SK-N-SH treated with all-trans-retinoic acid at 6 μM for 48 hours (cell line): ENCODE measurements around the gene GPR62.
A peak's percentile ranks its signal among the peaks of the same experiment; 100 is the strongest.

Experiments used
- ATAC-seq: fragments of 200-7000 bp; cut with Tn5 transposase; 3 replicates; pipeline ENCODE4 v1.9.1; 2020; ENCODE audit warnings: mild to moderate bottlenecking, moderate library complexity
- ARNTL ChIP-seq: fragments of 450-650 bp; formaldehyde crosslinking; IDR thresholded peaks from 2 replicates; pipeline ENCODE4 v1.5.0; 2020; ENCODE audit warnings: low read depth, mild to moderate bottlenecking, moderate library complexity, borderline replicate concordance
- BACH2 ChIP-seq: fragments of 250-450 bp; sonication (Bioruptor Pico); IDR thresholded peaks from 2 replicates; pipeline ENCODE4 v1.9.0; 2021; ENCODE audit warnings: mild to moderate bottlenecking, borderline replicate concordance
- CSDC2 ChIP-seq: fragments of 250-450 bp; sonication (Bioruptor Pico); IDR thresholded peaks from 2 replicates; pipeline ENCODE4 v1.5.0; 2020; ENCODE audit warnings: mild to moderate bottlenecking, moderate library complexity
- ESRRG ChIP-seq: fragments of 250-450 bp; sonication (Bioruptor Pico); IDR thresholded peaks from 2 replicates; pipeline ENCODE4 v1.6.1; 2021; ENCODE audit warnings: mild to moderate bottlenecking
- GLIS3 ChIP-seq: fragments of 250-450 bp; sonication (Bioruptor Pico); IDR thresholded peaks from 2 replicates; pipeline ENCODE4 v1.5.0; 2020; ENCODE audit warnings: mild to moderate bottlenecking, moderate library complexity
- ISL1 ChIP-seq: fragments of 250-450 bp; sonication (Bioruptor Pico); IDR thresholded peaks from 2 replicates; pipeline ENCODE4 v2.1.2; 2022; ENCODE audit warnings: mild to moderate bottlenecking, moderate library complexity
- OSR1 ChIP-seq: fragments of 250-450 bp; sonication (Bioruptor Pico); IDR thresholded peaks from 2 replicates; pipeline ENCODE4 v1.8.0; 2022; ENCODE audit warnings: moderate library complexity, mild to moderate bottlenecking, inconsistent platforms
- PATZ1 ChIP-seq: fragments of 250-450 bp; sonication (Bioruptor Pico); IDR thresholded peaks from 2 replicates; pipeline ENCODE4 v1.8.0; 2020; ENCODE audit warnings: mild to moderate bottlenecking, moderate library complexity, borderline replicate concordance
- POU6F1 ChIP-seq: fragments of 250-450 bp; sonication (Bioruptor Pico); IDR thresholded peaks from 2 replicates; pipeline ENCODE4 v1.8.0; 2021; ENCODE audit warnings: low read depth, mild to moderate bottlenecking, moderate library complexity, borderline replicate concordance
- PPARA ChIP-seq: fragments of 250-450 bp; sonication (Bioruptor Pico); IDR thresholded peaks from 2 replicates; pipeline ENCODE4 v1.5.0; 2020; ENCODE audit warnings: mild to moderate bottlenecking, borderline replicate concordance
- RARB ChIP-seq: fragments of 250-450 bp; sonication (Bioruptor Pico); IDR thresholded peaks from 2 replicates; pipeline ENCODE4 v1.8.0; 2021; ENCODE audit warnings: mild to moderate bottlenecking, moderate library complexity
- SNAI2 ChIP-seq: fragments of 250-450 bp; sonication (Bioruptor Pico); IDR thresholded peaks from 2 replicates; pipeline ENCODE4 v1.5.0; 2020; ENCODE audit warnings: mild to moderate bottlenecking, moderate library complexity
- TCF4 ChIP-seq: fragments of 250-450 bp; sonication (Bioruptor Pico); IDR thresholded peaks from 2 replicates; pipeline ENCODE4 v1.8.0; 2021; ENCODE audit warnings: mild to moderate bottlenecking, moderate library complexity, borderline replicate concordance
- TOX ChIP-seq: fragments of 250-450 bp; sonication (Bioruptor Pico); IDR thresholded peaks from 2 replicates; pipeline ENCODE4 v1.8.0; 2021; ENCODE audit warnings: mild to moderate bottlenecking, moderate library complexity, borderline replicate concordance
- TSHZ2 ChIP-seq: fragments of 250-450 bp; sonication (Bioruptor Pico); IDR thresholded peaks from 2 replicates; pipeline ENCODE4 v1.5.0; 2020; ENCODE audit warnings: mild to moderate bottlenecking, moderate library complexity
- ZC3H10 ChIP-seq: fragments of 250-450 bp; sonication (Bioruptor Pico); IDR thresholded peaks from 2 replicates; pipeline ENCODE4 v1.5.1; 2021; ENCODE audit warnings: mild to moderate bottlenecking, moderate library complexity
- ZFP3 ChIP-seq: fragments of 250-450 bp; sonication (Bioruptor Pico); IDR thresholded peaks from 2 replicates; pipeline ENCODE4 v1.5.0; 2020; ENCODE audit warnings: mild to moderate bottlenecking, moderate library complexity
- ZFP30 ChIP-seq: fragments of 450-650 bp; formaldehyde crosslinking; IDR thresholded peaks from 2 replicates; pipeline ENCODE4 v1.5.0; 2022; ENCODE audit warnings: mild to moderate bottlenecking, moderate library complexity
- ZNF565 ChIP-seq: fragments of 450-650 bp; formaldehyde crosslinking; conservative IDR thresholded peaks from 2 replicates; pipeline ENCODE4 v1.5.0; 2020; ENCODE audit warnings: low read depth, mild to moderate bottlenecking, moderate library complexity
- ZNF70 ChIP-seq: fragments of 450-650 bp; formaldehyde crosslinking; IDR thresholded peaks from 2 replicates; pipeline ENCODE4 v1.5.0; 2020; ENCODE audit warnings: mild to moderate bottlenecking, moderate library complexity
- ZNF8 ChIP-seq: fragments of 450-650 bp; formaldehyde crosslinking; IDR thresholded peaks from 2 replicates; pipeline ENCODE4 v1.5.0; 2020; ENCODE audit warnings: mild to moderate bottlenecking, moderate library complexity

Gene GPR62

GRCh38 chr3:51955175-51955892, at the start of gene GPR62:
Gene GPR62 (plus strand): TSS chr3:51955381. CDS start chr3:51955653, 272 bp downstream.
- ATAC-seq, result peak; percentile 3; the same call in 2 of the 3 replicates
- TF ChIP-seq POU6F1 (CRISPR knock-in tag), result no peak
- TF ChIP-seq ZC3H10 (CRISPR knock-in tag), result no peak
- TF ChIP-seq TOX (CRISPR knock-in tag), result no peak
- TF ChIP-seq PPARA (CRISPR knock-in tag), result no peak
- TF ChIP-seq TCF4 (CRISPR knock-in tag), result no peak
- no peak for TF ChIP-seq RARB (CRISPR knock-in tag)
- no peak for TF ChIP-seq TSHZ2 (CRISPR knock-in tag)
- TF ChIP-seq ZNF8 (CRISPR knock-in tag), result no peak
- no peak for TF ChIP-seq ZNF565 (CRISPR knock-in tag)

- no peak for ATAC-seq
- no peak for TF ChIP-seq ISL1 (CRISPR knock-in tag)
- TF ChIP-seq CSDC2, result no peak
- no peak for TF ChIP-seq ZNF70
- no peak for TF ChIP-seq ARNTL (CRISPR knock-in tag)
- TF ChIP-seq ZFP30, result no peak
- no peak for TF ChIP-seq ESRRG (CRISPR knock-in tag)
- no peak for TF ChIP-seq ZC3H10 (CRISPR knock-in tag)
- no peak for TF ChIP-seq ZNF8 (CRISPR knock-in tag)
- TF ChIP-seq SNAI2 (CRISPR knock-in tag), result no peak
- TF ChIP-seq TOX (CRISPR knock-in tag), result no peak
- TF ChIP-seq RARB (CRISPR knock-in tag), result no peak
- no peak for TF ChIP-seq TSHZ2 (CRISPR knock-in tag)
- no peak for TF ChIP-seq BACH2
- no peak for TF ChIP-seq GLIS3 (CRISPR knock-in tag)
- no peak for TF ChIP-seq OSR1 (CRISPR knock-in tag)
Measured at GRCh38 chr3:51908026-51908425, 47.2 kb upstream of the GPR62 start.

- TF ChIP-seq CSDC2 (no peak), RARB (CRISPR knock-in tag) (no peak), ZNF8 (CRISPR knock-in tag) (no peak), ZNF565 (CRISPR knock-in tag) (no peak), TSHZ2 (CRISPR knock-in tag) (no peak), ESRRG (CRISPR knock-in tag) (no peak), ZFP3 (CRISPR knock-in tag) (no peak), ISL1 (CRISPR knock-in tag) (no peak), TOX (CRISPR knock-in tag) (no peak), PATZ1 (CRISPR knock-in tag) (no peak), BACH2 (no peak), ARNTL (CRISPR knock-in tag) (no peak), SNAI2 (CRISPR knock-in tag) (no peak)
- no peak for ATAC-seq
Measured at GRCh38 chr3:51916418-51916817, 38.8 kb upstream of the GPR62 start.
